HepG2 (cell line): ENCODE results near the gene ITM2B.
A peak's percentile ranks its signal among the peaks of the same experiment; 100 is the strongest.

Experiments used
- GLI4 ChIP-seq: sonication (generic); formaldehyde crosslinking; IDR thresholded peaks from 2 replicates; pipeline ENCODE4 v1.5.1; 2020; ENCODE audit warnings: missing genetic modification reagents, mild to moderate bottlenecking, moderate library complexity, borderline replicate concordance
- RAD21 ChIP-seq: fragments of 450-650 bp; formaldehyde crosslinking; IDR thresholded peaks from 2 replicates; pipeline ENCODE4 v1.5.0; 2020; ENCODE audit warnings: mild to moderate bottlenecking
- SRSF1 ChIP-seq: fragments of 200-400 bp; formaldehyde crosslinking; optimal IDR thresholded peaks from 2 replicates; pipeline ENCODE3; 2017; ENCODE audit warnings: mild to moderate bottlenecking, low read depth, low read length, moderate library complexity
- ZC3H13 ChIP-seq: sonication (generic); formaldehyde crosslinking; IDR thresholded peaks from 2 replicates; pipeline ENCODE4 v1.8.1; 2023; ENCODE audit warnings: mild to moderate bottlenecking, missing genetic modification reagents, moderate library complexity
- ZNF350 ChIP-seq: sonication (generic); formaldehyde crosslinking; IDR thresholded peaks from 2 replicates; pipeline ENCODE4 v1.4.0; 2020; ENCODE audit warnings: mild to moderate bottlenecking, low read depth, missing genetic modification reagents, borderline replicate concordance
- ZNF550 ChIP-seq: sonication (generic); formaldehyde crosslinking; IDR thresholded peaks from 2 replicates; pipeline ENCODE4 v1.4.0; 2020; ENCODE audit warnings: mild to moderate bottlenecking, missing genetic modification reagents, borderline replicate concordance
- TF ChIP-seq, protein P1 (sequence below): sonication (generic); formaldehyde crosslinking; IDR thresholded peaks from 2 replicates; pipeline ENCODE4 v1.5.1; 2020; ENCODE audit warnings: mild to moderate bottlenecking, missing genetic modification reagents
- TF ChIP-seq, protein P2 (sequence below): sonication (generic); formaldehyde crosslinking; IDR thresholded peaks from 2 replicates; pipeline ENCODE4 v1.5.0; 2020; ENCODE audit warnings: mild to moderate bottlenecking, missing genetic modification reagents, moderate library complexity
- TF ChIP-seq, protein P3 (sequence below): IDR thresholded peaks from 2 replicates; pipeline ENCODE4 v1.6.1; 2018; ENCODE audit warnings: missing genetic modification reagents

DNA sequence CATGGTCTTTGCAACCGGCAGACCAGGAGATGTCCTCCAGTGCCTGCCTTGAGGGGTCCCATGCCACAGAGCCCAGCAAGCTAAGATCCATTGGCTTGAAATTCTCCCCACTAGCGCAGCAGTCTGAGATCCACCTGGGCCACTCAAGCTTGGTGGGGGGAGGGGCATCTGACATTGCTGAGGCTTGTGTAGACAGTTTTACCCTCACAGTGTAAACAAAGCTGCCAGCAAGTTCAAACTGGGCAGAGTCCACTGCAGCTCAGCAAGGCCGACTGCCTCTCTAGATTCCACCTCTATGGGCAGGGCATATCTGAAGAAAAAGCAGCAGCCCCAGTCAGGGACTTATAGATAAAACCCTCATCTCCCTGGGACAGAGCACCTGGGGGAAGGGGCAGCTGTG is 32.0 kb upstream of the ITM2B start:
- TF ChIP-seq RAD21 (CRISPR knock-in tag) (0 out of 2 replicates have a peak, but pooled peaks have one; percentile 18), SRSF1 (no peak), ZNF550 (CRISPR knock-in tag) (0 out of 2 replicates have a peak, but pooled peaks have one; percentile 12), ZNF350 (CRISPR knock-in tag) (peak; percentile 76), ZC3H13 (no peak), GLI4 (CRISPR knock-in tag) (no peak)
- TF ChIP-seq, protein P1, sequence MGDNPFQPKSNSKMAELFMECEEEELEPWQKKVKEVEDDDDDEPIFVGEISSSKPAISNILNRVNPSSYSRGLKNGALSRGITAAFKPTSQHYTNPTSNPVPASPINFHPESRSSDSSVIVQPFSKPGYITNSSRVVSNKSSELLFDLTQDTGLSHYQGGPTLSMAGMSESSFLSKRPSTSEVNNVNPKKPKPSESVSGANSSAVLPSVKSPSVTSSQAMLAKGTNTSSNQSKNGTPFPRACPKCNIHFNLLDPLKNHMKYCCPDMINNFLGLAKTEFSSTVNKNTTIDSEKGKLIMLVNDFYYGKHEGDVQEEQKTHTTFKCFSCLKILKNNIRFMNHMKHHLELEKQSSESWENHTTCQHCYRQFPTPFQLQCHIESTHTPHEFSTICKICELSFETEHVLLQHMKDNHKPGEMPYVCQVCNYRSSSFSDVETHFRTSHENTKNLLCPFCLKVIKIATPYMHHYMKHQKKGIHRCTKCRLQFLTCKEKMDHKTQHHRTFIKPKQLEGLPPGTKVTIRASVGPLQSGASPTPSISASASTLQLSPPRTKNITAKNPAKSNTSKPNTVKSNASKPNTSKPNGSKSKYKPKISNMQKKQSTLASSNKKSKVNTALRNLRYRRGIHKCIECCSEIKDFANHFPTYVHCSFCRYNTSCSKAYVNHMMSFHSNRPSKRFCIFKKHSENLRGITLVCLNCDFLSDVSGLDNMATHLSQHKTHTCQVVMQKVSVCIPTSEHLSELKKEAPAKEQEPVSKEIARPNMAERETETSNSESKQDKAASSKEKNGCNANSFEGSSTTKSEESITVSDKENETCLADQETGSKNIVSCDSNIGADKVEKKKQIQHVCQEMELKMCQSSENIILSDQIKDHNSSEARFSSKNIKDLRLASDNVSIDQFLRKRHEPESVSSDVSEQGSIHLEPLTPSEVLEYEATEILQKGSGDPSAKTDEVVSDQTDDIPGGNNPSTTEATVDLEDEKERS (CRISPR knock-in tag): peak; percentile 58; the same call in 1 of the 2 replicates
- TF ChIP-seq, protein P2, sequence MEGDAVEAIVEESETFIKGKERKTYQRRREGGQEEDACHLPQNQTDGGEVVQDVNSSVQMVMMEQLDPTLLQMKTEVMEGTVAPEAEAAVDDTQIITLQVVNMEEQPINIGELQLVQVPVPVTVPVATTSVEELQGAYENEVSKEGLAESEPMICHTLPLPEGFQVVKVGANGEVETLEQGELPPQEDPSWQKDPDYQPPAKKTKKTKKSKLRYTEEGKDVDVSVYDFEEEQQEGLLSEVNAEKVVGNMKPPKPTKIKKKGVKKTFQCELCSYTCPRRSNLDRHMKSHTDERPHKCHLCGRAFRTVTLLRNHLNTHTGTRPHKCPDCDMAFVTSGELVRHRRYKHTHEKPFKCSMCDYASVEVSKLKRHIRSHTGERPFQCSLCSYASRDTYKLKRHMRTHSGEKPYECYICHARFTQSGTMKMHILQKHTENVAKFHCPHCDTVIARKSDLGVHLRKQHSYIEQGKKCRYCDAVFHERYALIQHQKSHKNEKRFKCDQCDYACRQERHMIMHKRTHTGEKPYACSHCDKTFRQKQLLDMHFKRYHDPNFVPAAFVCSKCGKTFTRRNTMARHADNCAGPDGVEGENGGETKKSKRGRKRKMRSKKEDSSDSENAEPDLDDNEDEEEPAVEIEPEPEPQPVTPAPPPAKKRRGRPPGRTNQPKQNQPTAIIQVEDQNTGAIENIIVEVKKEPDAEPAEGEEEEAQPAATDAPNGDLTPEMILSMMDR: no peak; the same call in 1 of the 2 replicates
- TF ChIP-seq, protein P3, sequence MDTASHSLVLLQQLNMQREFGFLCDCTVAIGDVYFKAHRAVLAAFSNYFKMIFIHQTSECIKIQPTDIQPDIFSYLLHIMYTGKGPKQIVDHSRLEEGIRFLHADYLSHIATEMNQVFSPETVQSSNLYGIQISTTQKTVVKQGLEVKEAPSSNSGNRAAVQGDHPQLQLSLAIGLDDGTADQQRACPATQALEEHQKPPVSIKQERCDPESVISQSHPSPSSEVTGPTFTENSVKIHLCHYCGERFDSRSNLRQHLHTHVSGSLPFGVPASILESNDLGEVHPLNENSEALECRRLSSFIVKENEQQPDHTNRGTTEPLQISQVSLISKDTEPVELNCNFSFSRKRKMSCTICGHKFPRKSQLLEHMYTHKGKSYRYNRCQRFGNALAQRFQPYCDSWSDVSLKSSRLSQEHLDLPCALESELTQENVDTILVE (CRISPR knock-in tag): no peak
